ENCODE measurements around the gene EN2.

The EN2 gene

GRCh38 chr7:155465761-155466141 lies 7.8 kb downstream of the EN2 start:
- DNase-seq: no peak

DNA sequence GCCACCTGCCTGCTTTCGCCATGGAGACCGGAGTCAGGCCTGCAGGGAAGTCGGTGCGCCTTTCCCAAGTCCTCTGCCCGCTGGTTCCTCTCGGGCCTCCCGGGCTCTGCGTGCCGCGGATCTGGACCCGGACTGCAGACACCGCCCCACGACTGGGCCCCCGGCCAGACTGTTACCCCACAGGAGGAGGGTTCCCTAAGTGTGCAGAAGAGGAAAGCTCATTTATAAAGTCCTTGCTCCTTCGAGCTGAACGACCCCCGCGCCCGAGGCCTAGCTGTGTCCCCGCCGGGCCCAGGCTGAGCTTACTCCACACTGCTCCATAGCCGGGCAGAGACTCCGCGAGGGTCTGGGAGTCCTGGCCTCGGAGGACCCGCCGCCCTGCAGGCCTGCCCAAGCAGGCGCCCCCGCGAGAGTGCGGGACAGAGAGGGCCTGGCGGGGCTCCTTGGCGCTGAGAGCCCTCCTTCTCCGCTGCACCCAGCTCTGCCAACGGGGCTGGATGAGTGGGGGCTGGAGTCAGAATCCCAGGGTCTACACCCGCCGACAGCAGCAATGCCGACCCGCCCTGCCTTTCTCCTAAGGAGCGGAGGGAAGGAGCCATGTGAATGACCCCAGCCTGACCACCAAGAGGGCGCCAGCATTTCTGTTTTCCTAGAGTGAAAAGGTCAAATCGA lies 8.3 kb downstream of the EN2 start:
- DNase-seq: no peak

DNA sequence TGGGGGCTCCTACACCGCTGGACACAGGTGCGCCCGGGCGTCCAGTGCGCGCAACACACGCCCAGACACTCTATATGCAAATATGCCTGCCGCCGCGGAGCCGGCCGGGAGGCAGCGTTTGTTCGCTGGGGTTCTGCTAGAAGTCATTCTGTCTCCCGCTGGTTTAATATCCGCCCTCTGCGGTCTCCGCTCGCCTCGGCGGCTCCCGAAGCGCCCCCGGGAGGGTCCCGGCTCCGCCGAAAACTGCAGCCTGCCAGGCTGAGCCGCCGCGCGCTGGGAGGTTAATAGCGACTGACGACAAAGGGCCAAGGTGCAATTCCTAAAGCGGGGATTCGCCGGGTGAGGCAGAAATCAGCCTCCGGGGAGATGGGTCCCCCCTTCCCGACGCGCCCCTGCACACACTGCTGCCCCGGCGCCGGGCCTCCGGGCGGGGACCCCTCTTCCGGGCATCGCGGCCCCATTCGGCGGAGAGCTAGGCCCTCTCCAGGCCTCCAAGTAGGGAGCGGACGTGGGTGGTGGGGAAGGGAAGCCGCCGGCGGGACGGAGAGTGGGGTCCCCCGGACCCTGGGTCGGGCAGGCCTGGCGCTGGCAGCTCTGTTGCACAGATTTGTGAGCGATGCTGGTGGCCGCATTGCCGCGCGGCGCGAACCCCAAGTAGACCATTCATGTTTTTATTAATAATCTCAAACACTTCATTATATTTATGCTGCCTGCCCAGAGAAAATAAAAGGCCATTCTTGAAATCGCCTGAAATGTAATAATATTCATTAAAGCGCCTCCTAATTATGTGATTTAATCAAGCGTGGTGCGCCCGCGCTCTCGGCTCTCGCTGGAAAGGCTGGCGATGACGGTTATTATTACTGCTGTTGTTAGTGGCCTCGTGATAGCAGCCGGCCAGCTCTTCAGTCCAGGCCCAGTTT lies 9.1 kb downstream of the EN2 start:
- no peak for DNase-seq

GRCh38 chr7:155467846-155468784 lies 10.2 kb downstream of the EN2 start:
- no peak for DNase-seq

- DNase-seq: no peak
Measured at GRCh38 chr7:155468785-155469148, 10.8 kb downstream of the EN2 start.

DNA sequence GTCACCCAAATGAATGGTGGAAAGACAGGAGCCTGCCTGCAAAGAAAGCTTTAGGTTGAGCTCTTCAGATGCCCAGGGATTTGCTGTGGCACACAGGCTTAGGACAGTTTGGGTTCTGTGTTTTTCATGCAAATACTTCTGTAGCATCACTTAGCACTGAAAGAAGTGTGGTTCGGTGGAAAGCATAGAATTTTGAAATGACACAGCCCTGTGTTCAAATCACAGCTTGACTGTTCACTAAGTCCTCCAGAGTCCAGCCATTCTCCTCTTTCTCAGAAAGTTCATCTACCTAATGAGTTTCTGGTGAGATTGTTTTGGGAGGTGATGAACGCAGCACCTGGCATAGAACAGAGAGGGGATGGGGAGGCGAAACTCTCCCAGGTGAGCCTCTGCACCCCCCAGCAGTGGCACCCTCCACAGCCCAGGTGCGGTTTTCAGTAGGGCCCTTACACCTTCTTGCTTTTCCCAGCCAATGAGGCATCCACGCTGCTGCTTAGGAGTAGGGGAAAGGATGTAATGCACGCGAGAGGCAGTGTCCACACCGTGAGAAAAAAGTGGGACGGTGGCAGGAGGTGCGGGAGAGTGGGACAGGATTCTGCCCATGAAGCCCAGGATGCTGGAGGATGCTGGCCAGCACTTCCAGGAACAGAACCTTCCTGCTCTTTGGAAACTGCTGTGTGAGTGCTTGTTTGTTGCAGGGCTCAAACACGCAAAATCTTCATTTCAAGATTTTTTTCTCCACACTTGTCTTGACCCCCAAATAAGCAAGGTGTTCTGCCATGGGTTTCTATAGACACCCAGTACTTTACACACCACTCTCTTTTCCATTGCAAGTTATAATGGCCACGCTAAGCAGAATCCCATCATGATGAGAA lies 11.6 kb downstream of the EN2 start:
- no peak for DNase-seq

DNA sequence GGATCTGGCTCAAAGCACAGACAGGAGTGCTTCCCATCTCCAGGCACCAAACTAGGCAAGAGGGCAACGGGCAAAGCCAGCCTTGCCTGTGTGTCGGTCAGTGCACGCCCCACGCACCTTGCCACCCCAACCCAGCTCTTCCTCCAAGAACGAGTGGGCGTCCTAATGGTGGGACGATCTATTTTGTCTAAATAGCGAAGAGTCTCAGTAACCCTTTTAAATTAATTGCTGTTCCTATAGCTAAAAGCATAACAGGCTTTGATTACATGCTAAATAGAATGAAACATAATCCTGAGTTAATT lies 12.2 kb downstream of the EN2 start:
- DNase-seq: no peak

DNA sequence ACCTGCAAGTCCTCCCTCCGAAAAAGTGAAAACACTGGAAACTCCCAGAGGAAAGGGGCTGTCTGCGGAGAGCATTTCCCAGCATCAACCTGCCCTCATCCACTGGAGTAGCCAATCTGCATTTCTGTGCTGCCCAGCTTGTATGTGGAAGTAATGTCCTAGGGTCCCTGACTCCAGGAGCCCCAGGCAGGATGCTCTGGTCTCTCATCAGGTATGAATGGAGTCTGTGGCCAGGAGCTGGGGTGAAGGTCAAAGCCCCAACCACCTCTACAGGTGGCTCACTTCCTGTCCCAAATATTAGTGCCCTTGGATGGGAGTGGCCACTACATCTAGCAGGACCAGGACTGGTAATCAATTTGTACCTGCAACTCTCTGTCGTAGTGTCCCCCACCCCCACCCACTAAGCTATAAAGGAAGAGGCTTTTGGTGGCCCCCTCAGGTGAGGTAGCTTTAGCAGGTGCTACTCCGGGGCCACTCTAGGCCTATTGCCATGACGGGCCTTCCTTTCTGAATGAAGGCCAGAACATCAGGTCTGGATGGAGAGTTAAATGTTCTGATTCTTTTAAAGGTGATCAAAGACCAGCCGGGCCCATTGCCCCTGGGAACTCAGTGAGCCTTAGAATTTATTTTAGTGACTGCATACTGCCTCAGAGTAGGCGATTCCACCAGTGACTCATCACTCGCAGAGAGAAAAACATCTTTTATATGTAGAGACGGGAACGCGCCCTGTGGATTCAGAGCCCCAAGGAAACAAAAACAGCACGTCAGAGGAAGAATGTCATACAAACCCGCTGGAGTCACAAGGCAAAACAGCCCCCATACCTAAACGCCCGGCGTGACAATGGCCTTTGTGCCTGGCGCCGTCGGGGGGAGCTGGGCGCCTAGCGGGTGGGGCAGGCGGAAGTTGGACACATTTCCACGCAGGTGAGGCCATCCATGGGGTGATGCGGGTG lies 13.0 kb downstream of the EN2 start:
- DNase-seq: no peak

DNA sequence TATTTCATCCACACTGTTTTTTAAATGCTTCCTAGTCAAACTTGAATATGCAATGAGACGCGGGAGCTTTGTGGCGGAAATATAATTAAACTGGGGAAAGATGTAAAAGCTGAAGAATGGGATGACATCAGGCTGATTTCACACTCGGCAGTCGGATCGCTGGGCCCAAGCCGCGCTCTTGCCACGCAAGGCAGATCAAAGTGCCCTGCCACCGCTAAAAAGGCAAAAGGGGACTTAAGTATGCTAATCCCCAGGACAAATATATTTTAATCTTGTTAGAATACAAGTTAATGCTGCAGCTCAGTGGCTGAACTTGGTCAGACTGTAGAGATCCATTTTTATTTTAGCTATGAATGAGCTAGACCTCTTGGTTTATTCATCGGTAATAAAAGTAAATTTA lies 13.8 kb downstream of the EN2 start:
- DNase-seq: no peak

DNA sequence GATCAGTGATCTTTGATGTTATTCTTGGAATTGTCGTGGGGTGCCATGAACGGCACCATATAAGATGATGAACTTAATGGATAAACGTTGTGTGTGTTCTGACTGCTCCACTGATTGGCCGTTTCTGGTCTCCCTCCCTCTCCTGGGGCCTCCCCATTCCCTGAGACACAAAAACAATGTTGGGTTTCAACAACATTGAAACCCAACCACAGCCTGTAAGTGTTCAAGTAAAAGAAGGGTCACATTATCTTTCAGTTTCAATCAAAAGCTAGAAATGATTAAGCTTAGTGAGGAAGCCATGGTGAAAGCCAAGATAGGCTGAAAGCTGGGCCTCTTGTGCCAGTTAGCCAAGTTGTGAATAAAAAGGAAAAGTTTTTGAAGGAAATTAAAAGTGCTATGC lies 19.5 kb downstream of the EN2 start:
- no peak for DNase-seq

- no peak for DNase-seq
Measured at GRCh38 chr7:155481764-155482163, 23.8 kb downstream of the EN2 start.

GRCh38 chr7:155482511-155483183 lies 24.7 kb downstream of the EN2 start:
- DNase-seq: no peak

GRCh38 chr7:155483245-155483644 lies 25.3 kb downstream of the EN2 start:
- no peak for DNase-seq

- DNase-seq: no peak
Measured at GRCh38 chr7:155483868-155484325, 26.0 kb downstream of the EN2 start.

DNA sequence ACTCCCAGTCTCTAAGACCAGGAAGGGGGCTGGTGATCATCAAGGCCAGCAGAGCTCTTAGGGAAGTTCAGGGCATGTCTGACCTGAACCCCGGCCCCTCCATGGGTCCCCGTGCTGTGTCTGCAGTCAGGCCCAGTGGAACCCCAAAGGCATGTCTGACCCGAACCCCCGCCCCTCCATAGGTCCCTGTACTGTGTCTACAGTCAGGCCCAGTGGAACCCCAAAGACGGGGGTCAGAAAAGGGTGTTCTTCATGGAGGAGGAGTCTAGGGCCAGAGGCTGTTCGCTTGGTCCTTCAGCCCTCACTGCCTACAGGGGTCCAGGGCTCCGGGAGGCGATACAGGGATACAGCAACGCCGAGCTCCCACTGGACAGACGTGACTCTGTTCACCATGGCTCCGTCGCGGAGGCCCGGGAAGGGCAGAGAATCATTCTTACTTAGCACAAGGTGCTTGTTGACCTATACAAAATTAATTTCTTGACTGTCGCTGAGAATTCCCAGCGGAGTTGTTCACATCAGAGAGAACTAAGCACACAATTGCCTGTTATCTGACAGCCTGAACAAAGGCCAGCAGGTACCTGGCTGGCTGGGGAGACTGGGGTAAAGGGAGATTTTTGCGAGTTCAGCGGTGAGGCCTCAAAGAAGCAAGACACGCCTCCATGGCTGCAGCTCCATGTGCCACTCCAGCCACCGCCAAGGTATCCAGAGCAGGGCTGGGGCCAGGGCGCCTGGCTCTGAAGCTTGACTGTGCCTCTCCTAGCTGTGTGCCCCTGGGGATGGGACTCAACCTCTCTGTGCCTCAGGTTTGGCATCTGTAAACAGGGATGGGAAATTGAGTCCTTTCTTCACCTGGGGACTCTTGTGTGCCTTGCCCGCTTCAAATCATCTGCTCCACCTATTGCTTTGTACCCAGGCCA lies 26.8 kb downstream of the EN2 start:
- no peak for DNase-seq

DNA sequence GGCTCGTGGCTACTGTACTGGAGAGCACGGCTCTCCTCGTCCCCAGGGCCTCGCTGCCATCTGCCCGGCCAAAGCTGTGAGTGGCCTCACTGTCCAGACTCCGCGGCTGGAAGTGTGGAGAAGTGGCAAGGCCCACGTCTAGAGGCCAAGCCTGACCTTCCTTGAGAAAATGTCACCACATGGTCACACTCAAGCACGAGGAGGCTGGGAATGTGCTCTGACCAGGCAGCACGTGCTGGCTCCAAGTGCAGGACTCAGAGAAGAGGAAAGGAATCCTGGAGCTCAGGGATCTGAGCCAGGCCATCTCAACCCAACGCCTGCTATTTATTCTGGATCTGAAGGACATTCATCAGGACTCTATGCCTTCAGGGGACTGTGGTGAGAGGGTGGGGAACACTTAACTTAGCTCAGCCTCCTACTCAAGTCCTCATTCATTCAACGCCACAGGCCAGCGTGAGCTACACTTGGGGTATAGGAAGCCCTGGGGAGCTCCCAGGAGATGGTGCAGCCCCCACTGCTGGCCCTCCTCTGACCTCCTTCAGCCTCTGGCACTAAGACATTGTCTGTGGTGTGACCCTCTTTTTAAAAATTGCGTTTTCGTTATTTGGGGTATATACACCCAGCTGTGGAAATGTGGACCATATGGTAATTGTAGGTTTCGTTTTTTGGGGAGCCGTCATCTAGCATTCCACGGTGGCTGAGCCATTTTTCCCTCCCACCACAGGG lies 29.0 kb downstream of the EN2 start:
- no peak for DNase-seq

DNA sequence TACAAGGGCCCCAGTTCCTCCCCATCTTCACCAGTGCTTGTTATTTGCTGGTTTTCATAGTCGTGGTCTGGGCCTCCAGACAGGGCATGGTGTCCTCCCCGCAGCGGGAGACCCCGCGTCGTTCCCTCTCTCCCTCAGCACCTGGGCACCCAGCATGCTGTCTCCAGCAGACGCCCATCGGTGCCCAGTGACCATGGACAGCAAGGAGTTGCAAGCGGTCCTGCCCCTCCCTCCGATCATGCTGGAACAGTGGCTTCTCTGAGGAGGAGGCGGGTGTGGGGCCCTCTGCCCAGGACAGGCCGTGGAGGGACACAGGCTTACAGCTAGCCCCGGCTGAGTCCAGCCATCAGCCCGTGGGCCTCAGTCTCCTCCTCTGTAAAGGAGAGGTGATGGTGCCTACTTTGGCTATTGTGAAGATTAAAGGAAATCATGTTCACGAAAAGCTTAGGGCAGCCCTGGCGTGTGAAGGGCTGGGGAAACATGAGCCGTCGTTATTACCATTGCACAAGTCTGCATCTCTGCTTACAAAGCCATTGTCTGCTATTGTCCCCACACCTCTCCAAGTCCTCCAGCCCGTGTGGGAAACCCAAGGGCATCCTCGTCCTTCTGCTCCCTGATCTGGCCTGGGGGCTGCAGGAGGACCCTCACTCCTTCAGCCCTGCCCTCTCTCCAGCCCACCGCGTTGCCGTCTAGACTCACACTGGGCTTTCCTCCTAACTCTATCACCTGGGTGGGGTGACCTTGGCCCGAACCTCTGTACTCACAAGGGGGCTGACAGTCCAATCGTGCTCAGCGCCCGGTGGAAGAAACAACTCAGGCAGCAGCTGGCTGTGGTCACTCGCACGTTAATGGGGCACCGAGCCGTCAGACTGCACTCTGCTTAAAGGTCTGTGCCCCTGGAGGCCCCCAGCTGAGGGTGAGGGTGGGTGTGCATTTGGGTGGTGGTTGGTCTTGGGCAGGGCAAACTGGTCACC lies 29.9 kb downstream of the EN2 start:
- DNase-seq: no peak

All from KG1 (cell line).